ENCODE data around the gene BAIAP2. TPM values are rescaled to one million over a fixed set of nuclear protein-coding genes. Genes with fewer than 3 reads are reported as not detected.
"Not testable (repeated sequence)": the region's sequence is repeated elsewhere in the genome, so short reads cannot be mapped to it uniquely, and the experiment has no call there.

The BAIAP2 gene
- total and polyA plus RNA-seq, 7 donors = 6.5 to 52.3 (median 32.6) TPM

GRCh38 chr17:81150377-81151077 lies 115.6 kb downstream of the BAIAP2 start:
- Histone ChIP-seq H3K4me1 (no peaks in the 10 kb centered on the region), H3K9me3 (no peaks in the 10 kb centered on the region), H3K4me3 (no peak overlapping the region), H3K27me3 (peaks cover 0 to 4% (median 0%) of the 10 kb centered on the region in 3 donors), H3K36me3 (no peaks in the 10 kb centered on the region), H3K27ac (no peak overlapping the region)
- 68 to 70% methylated on average over 14 of the region's 14 CpGs for WGBS, 2 donors
- intact Hi-C loops (cut with DNase I) = no loop called here
- DNase-seq = no peak
- peak in 1 of 4 donors; percentile 43 for TF ChIP-seq POLR2AphosphoS5 (IDR thresholded peaks at IDR 0.05)
- TF ChIP-seq, protein P1, sequence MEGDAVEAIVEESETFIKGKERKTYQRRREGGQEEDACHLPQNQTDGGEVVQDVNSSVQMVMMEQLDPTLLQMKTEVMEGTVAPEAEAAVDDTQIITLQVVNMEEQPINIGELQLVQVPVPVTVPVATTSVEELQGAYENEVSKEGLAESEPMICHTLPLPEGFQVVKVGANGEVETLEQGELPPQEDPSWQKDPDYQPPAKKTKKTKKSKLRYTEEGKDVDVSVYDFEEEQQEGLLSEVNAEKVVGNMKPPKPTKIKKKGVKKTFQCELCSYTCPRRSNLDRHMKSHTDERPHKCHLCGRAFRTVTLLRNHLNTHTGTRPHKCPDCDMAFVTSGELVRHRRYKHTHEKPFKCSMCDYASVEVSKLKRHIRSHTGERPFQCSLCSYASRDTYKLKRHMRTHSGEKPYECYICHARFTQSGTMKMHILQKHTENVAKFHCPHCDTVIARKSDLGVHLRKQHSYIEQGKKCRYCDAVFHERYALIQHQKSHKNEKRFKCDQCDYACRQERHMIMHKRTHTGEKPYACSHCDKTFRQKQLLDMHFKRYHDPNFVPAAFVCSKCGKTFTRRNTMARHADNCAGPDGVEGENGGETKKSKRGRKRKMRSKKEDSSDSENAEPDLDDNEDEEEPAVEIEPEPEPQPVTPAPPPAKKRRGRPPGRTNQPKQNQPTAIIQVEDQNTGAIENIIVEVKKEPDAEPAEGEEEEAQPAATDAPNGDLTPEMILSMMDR (IDR thresholded peaks at IDR 0.05) = no peak

DNA sequence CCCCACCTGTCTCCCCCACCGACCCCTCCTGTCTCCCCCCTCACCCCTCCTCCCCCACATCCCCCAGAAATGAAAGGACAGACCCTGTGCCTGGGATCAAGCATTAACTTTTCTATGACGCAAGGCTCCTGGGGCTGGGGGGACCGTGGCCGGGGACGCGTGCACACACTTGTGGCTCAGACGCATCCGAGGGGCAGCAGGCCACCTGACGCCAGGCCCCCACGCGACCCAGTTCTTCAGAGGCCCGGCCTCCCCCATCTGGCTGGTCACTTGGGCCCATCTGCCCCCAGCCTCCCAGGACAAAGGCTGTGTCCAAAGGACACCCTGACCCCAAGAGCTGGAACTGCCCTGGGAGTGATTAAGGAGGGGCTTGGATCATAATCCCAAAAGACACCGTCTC lies 116.3 kb downstream of the BAIAP2 start:
- Histone ChIP-seq H3K27ac (no peak overlapping the region), H3K27me3 (peaks cover 0 to 4% (median 0%) of the 10 kb centered on the region in 3 donors), H3K36me3 (no peaks in the 10 kb centered on the region), H3K4me3 (no peak overlapping the region), H3K4me1 (no peaks in the 10 kb centered on the region), H3K9me3 (no peaks in the 10 kb centered on the region)
- TF ChIP-seq EP300 (IDR thresholded peaks at IDR 0.05) (no peak), POLR2A (IDR thresholded peaks at IDR 0.05) (no peak), POLR2AphosphoS5 (IDR thresholded peaks at IDR 0.05) (no peak)
- TF ChIP-seq, protein P1 (IDR thresholded peaks at IDR 0.05) = no peak
- WGBS, 2 donors = 78 to 80% methylated on average over 13 of the region's 13 CpGs
- intact Hi-C loops (cut with DNase I) = no loop called here
- DNase-seq = no peak

DNA sequence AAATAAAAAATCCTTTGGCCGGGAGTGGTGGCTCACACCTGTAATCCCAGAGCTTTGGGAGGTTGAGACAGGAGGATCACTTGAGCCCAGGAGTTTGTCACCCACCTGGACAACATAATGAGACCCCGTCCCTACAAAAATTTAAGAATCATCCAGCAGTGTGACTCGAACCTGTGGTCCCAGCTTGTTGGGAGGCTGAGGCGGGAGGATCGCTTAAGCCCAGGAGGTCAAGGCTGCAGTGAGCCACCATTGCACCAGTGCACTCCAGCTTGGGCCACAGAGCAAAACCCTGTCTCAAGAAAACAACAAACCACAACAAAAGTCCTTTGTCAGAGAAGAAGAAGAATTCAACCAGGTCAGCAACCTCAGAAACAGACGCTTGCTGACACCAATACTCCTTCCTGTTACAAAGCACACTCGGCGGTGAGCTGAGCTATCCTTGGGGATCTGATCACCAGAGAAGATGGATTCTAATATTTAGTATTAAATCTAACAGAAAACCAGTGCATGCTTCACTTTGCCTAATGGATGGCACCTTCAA lies 117.4 kb downstream of the BAIAP2 start:
- no peak overlapping the region for H3K4me3 ChIP-seq
- no peaks in the 10 kb centered on the region for H3K9me3 ChIP-seq
- no peaks in the 10 kb centered on the region for H3K4me1 ChIP-seq
- H3K27ac ChIP-seq = no peak overlapping the region
- no peak for TF ChIP-seq POLR2A (IDR thresholded peaks at IDR 0.05)
- TF ChIP-seq, protein P1 (IDR thresholded peaks at IDR 0.05) = no peak
- no peak for TF ChIP-seq POLR2AphosphoS5 (IDR thresholded peaks at IDR 0.05)
- TF ChIP-seq EP300 (IDR thresholded peaks at IDR 0.05) = no peak
- 77 to 78% methylated on average over 8 of the region's 8 CpGs for WGBS, 2 donors
- intact Hi-C loops (cut with DNase I) = no loop called here
- peaks cover 0 to 4% (median 0%) of the 10 kb centered on the region in 3 donors for H3K27me3 ChIP-seq
- DNase-seq = no peak
- no peaks in the 10 kb centered on the region for H3K36me3 ChIP-seq

- no peak for DNase-seq
- Histone ChIP-seq H3K4me1 (no peaks in the 10 kb centered on the region), H3K27ac (no peak overlapping the region), H3K4me3 (no peak overlapping the region), H3K9me3 (no peaks in the 10 kb centered on the region), H3K36me3 (no peaks in the 10 kb centered on the region), H3K27me3 (peaks cover 0 to 4% (median 0%) of the 10 kb centered on the region in 3 donors)
- intact Hi-C loops (cut with DNase I) = no loop called here
- WGBS, 2 donors = 80 to 81% methylated on average over 17 of the region's 17 CpGs
- TF ChIP-seq, protein P1 (IDR thresholded peaks at IDR 0.05) = no peak
- TF ChIP-seq POLR2A (IDR thresholded peaks at IDR 0.05) (no peak), EP300 (IDR thresholded peaks at IDR 0.05) (no peak), POLR2AphosphoS5 (IDR thresholded peaks at IDR 0.05) (no peak)
Observed at GRCh38 chr17:81153340-81153803, 118.4 kb downstream of the BAIAP2 start.

GRCh38 chr17:81154016-81154415 lies 119.1 kb downstream of the BAIAP2 start:
- 82 to 93% methylated on average over 9 of the region's 9 CpGs for WGBS, 2 donors
- H3K4me3 ChIP-seq; H3K9me3 ChIP-seq; H3K27me3 ChIP-seq; DNase-seq; H3K27ac ChIP-seq; H3K36me3 ChIP-seq; intact Hi-C loops (cut with DNase I); H3K4me1 ChIP-seq: not testable (repeated sequence)
